SK-N-MC (cell line): Measurements from ENCODE around the gene ZBTB18.

Source experiments
- FOXP2 ChIP-seq: optimal IDR thresholded peaks from 2 replicates; pipeline ENCODE3; 2011; ENCODE audit warnings: mild to moderate bottlenecking, moderate library complexity; ENCODE audit not compliant: insufficient read depth; ENCODE audit errors: extremely low read length, control extremely low read depth
- POLR2AphosphoS5 ChIP-seq: IDR thresholded peaks from 2 replicates; pipeline ENCODE4 v1.6.1; 2012; ENCODE audit warnings: mild to moderate bottlenecking, low read depth, low read length, borderline replicate concordance

- TF ChIP-seq FOXP2 (no peak), POLR2AphosphoS5 (no peak)
Observed at GRCh38 chr1:244074559-244075171, 23.6 kb downstream of the ZBTB18 start.
